Stimulated activated CD8-positive, alpha-beta memory T cell treated with anti-CD3 and anti-CD28 coated beads, Interleukin-7, amount 100 ng/mL, for 48 hours (primary cell): ENCODE data around the gene GTF2IRD1.
"Not testable (repeated sequence)": the region's sequence is repeated elsewhere in the genome, so short reads cannot be mapped to it uniquely, and the experiment has no call there.

Experiments
- DNase-seq, 2 donors: peaks; one replicate each; pipeline ENCODE4 v3.0.0-alpha.2; 2020; ENCODE audit warnings: low read depth in 1 of 2; ENCODE audit errors: extremely low read depth in 1 of 2

The GTF2IRD1 gene

GRCh38 chr7:74633451-74633921, 179.8 kb downstream of the GTF2IRD1 start:
- DNase-seq, result no peak

GRCh38 chr7:74637745-74638144, 184.0 kb downstream of the GTF2IRD1 start:
- DNase-seq, result no peak

GRCh38 chr7:74650055-74650454, 196.3 kb downstream of the GTF2IRD1 start:
- peak; percentile 66 to 87 for DNase-seq

- DNase-seq, result not testable (repeated sequence)
These were observed 196.9 kb downstream of the GTF2IRD1 start for GRCh38 chr7:74650493-74651132.

- DNase-seq, result not testable (repeated sequence)
These were observed 197.4 kb downstream of the GTF2IRD1 start for GRCh38 chr7:74651133-74651504.
